HepG2 (cell line): ENCODE measurements around the gene BIK. TPM values are rescaled to one million over a fixed set of nuclear protein-coding genes. Genes with fewer than 3 reads are reported as not detected.

Experiments used
- ETV6 ChIP-seq: sonication (generic); formaldehyde crosslinking; conservative IDR thresholded peaks from 2 replicates; pipeline ENCODE4 v1.4.0; 2020; ENCODE audit warnings: missing genetic modification reagents
- HNF1B ChIP-seq: sonication (generic); formaldehyde crosslinking; IDR thresholded peaks from 2 replicates; pipeline ENCODE4 v1.5.1; 2020; ENCODE audit warnings: mild to moderate bottlenecking, moderate library complexity, missing genetic modification reagents
- HNRNPK ChIP-seq: fragments of 200-400 bp; formaldehyde crosslinking; IDR thresholded peaks from 2 replicates; pipeline ENCODE4 v1.6.1; 2018; ENCODE audit warnings: low read length, low read depth, moderate library complexity, mild to moderate bottlenecking; ENCODE audit not compliant: poor library complexity, severe bottlenecking
- IKZF4 ChIP-seq: sonication (generic); formaldehyde crosslinking; IDR thresholded peaks from 2 replicates; pipeline ENCODE4 v1.5.1; 2020; ENCODE audit warnings: borderline replicate concordance, mild to moderate bottlenecking, low read depth, missing genetic modification reagents; ENCODE audit errors: not compliant biosample characterization
- MBD4 ChIP-seq: IDR thresholded peaks from 2 replicates; pipeline ENCODE4 v1.6.1; 2012; ENCODE audit warnings: low read length, inconsistent platforms, borderline replicate concordance
- MNT ChIP-seq: fragments of 450-650 bp; IDR thresholded peaks from 2 replicates; pipeline ENCODE4 v1.6.1; 2016
- PHF20 ChIP-seq: sonication (generic); formaldehyde crosslinking; IDR thresholded peaks from 2 replicates; pipeline ENCODE4 v1.5.0; 2020; ENCODE audit warnings: mild to moderate bottlenecking, missing genetic modification reagents
- PHF8 ChIP-seq: sonication (generic); formaldehyde crosslinking; IDR thresholded peaks from 2 replicates; pipeline ENCODE4 v1.5.0; 2020; ENCODE audit warnings: missing genetic modification reagents
- POGK ChIP-seq: sonication (generic); formaldehyde crosslinking; conservative IDR thresholded peaks from 2 replicates; pipeline ENCODE4 v1.8.0; 2022; ENCODE audit warnings: mild to moderate bottlenecking, moderate library complexity, missing genetic modification reagents
- RXRB ChIP-seq: IDR thresholded peaks from 2 replicates; pipeline ENCODE4 v1.6.1; 2016; ENCODE audit warnings: borderline replicate concordance, missing genetic modification reagents, missing compliant biosample characterization
- SKI ChIP-seq: fragments of 450-650 bp; IDR thresholded peaks from one replicate; pipeline ENCODE4 v1.6.1; 2018; ENCODE audit warnings: mild to moderate bottlenecking; ENCODE audit not compliant: partially characterized antibody
- THAP11 ChIP-seq: IDR thresholded peaks from 2 replicates; pipeline ENCODE4 v1.6.1; 2016; ENCODE audit warnings: missing biosample characterization, missing genetic modification reagents
- ZBTB26 ChIP-seq: IDR thresholded peaks from 2 replicates; pipeline ENCODE4 v1.6.1; 2016; ENCODE audit warnings: missing compliant biosample characterization, missing genetic modification reagents, borderline replicate concordance
- ZNF121 ChIP-seq: sonication (generic); formaldehyde crosslinking; IDR thresholded peaks from 2 replicates; pipeline ENCODE4 v1.5.0; 2020; ENCODE audit warnings: mild to moderate bottlenecking, missing genetic modification reagents
- ZNF552 ChIP-seq: sonication (generic); formaldehyde crosslinking; IDR thresholded peaks from 2 replicates; pipeline ENCODE4 v1.9.0; 2022; ENCODE audit warnings: missing genetic modification reagents, mild to moderate bottlenecking, borderline replicate concordance
- ZNF556 ChIP-seq: sonication (generic); formaldehyde crosslinking; IDR thresholded peaks from 2 replicates; pipeline ENCODE4 v1.4.0; 2020; ENCODE audit warnings: mild to moderate bottlenecking, missing genetic modification reagents, borderline replicate concordance
- ZNF761 ChIP-seq: sonication (generic); formaldehyde crosslinking; conservative IDR thresholded peaks from 2 replicates; pipeline ENCODE4 v1.4.0; 2020; ENCODE audit warnings: mild to moderate bottlenecking, missing genetic modification reagents
- ZNF768 ChIP-seq: sonication (generic); formaldehyde crosslinking; IDR thresholded peaks from 2 replicates; pipeline ENCODE4 v1.4.0; 2020; ENCODE audit warnings: missing genetic modification reagents
- ZNF777 ChIP-seq: sonication (generic); formaldehyde crosslinking; IDR thresholded peaks from 2 replicates; pipeline ENCODE4 v1.4.0; 2020; ENCODE audit warnings: missing genetic modification reagents
- polyA plus RNA-seq, 8 experiments: library from polyadenylated mRNA; depleted of rRNA in 3 of 8; stranded (reverse) in 7 of 8; unstranded in 1 of 8; fragments of >200 nt; fragmentation: Illumina TruSeq in 4 of 8; extraction: Trizol in 4 of 8; gene quantifications; 2 replicates each; pipeline versions ENCODE4 v1.2.1 to v1.2.3, GENCODE V29; 2011 to 2016; ENCODE audit warnings: low read depth in 4 of 8, missing spikeins in 1 of 8, mixed read lengths in 1 of 8; ENCODE audit not compliant: insufficient read depth in 1 of 8
- total RNA-seq, 5 experiments: library from RNA; depleted of rRNA; stranded (reverse); fragments of >200 nt; fragmentation: Illumina TruSeq; extraction: Trizol; gene quantifications; 2 replicates each; pipeline ENCODE4 v1.2.3, GENCODE V29; 2016; ENCODE audit warnings: low read depth in 1 of 5

Gene BIK
- total and polyA plus RNA-seq, 2 of the 13 experiments (the other 11 are each of a cell fraction or from before 2014, with no cell fraction given): 0.54 to 0.80 TPM

GRCh38 chr22:43088984-43089717 is 21.4 kb upstream of the BIK start, which contains the start of gene TTLL1 (continued):
- TF ChIP-seq POGK (CRISPR knock-in tag) (peak; percentile 100), PHF8 (CRISPR knock-in tag) (peak; percentile 75), ZNF552 (CRISPR knock-in tag) (no peak), ZNF768 (CRISPR knock-in tag) (peak; percentile 57; the same call in 1 of the 2 replicates), IKZF4 (CRISPR knock-in tag) (peak; percentile 66), MNT (peak; percentile 42; the same call in 1 of the 2 replicates), RXRB (peak; percentile 39; the same call in 1 of the 2 replicates), SKI (peak; percentile 38), ZNF777 (no peak), THAP11 (CRISPR knock-in tag) (peak; percentile 92), ZBTB26 (CRISPR knock-in tag) (0 out of 2 replicates have a peak, but pooled peaks have one; percentile 29), HNRNPK (peak; percentile 10), ZNF121 (CRISPR knock-in tag) (0 out of 2 replicates have a peak, but pooled peaks have one; percentile 32), MBD4 (no peak), PHF20 (peak; percentile 89), HNF1B (CRISPR knock-in tag) (peak; percentile 71), ZNF761 (CRISPR knock-in tag) (peak; percentile 46; the same call in 1 of the 2 replicates), ETV6 (CRISPR knock-in tag) (0 out of 2 replicates have a peak, but pooled peaks have one; percentile 41), ZNF556 (CRISPR knock-in tag) (0 out of 2 replicates have a peak, but pooled peaks have one; percentile 54)
